Smooth muscle cell (in vitro differentiated cells): Measurements from ENCODE around the gene MATN4. TPM values are rescaled to one million over a fixed set of nuclear protein-coding genes. Genes with fewer than 3 reads are reported as not detected.

Experiments
- DNase-seq: peaks from one replicate; lab custom pipeline; 2025; ENCODE audit not compliant: unreplicated experiment; lab: John Stamatoyannopoulos, UW
- H2AFZ ChIP-seq: fragments of 200-600 bp; sonication (generic); 2 replicates; pipeline ENCODE4 v1.6.0; 2016; ENCODE audit warnings: antibody characterized with exemption, low read depth, mild to moderate bottlenecking
- H3F3A ChIP-seq: fragments of 200-600 bp; sonication (generic); 2 replicates; pipeline ENCODE4 v1.6.0; 2017; ENCODE audit warnings: antibody characterized with exemption, low read depth
- H3K27ac ChIP-seq: fragments of 200-600 bp; sonication (generic); 2 replicates; pipeline ENCODE4 v1.5.1; 2016; ENCODE audit warnings: low read depth, mild to moderate bottlenecking
- H3K27me3 ChIP-seq: fragments of 200-600 bp; sonication (generic); 2 replicates; pipeline ENCODE4 v1.6.1; 2016; ENCODE audit warnings: low read depth, mild to moderate bottlenecking
- H3K36me3 ChIP-seq: fragments of 200-600 bp; sonication (generic); 2 replicates; pipeline ENCODE4 v1.5.1; 2016; ENCODE audit warnings: low read depth
- H3K4me1 ChIP-seq: fragments of 200-600 bp; sonication (generic); 2 replicates; pipeline ENCODE4 v1.5.1; 2016; ENCODE audit warnings: low read depth
- H3K4me2 ChIP-seq: fragments of 200-600 bp; sonication (generic); 2 replicates; pipeline ENCODE4 v1.6.0; 2016; ENCODE audit warnings: mild to moderate bottlenecking
- H3K4me3 ChIP-seq: fragments of 200-600 bp; sonication (generic); 2 replicates; pipeline ENCODE4 v1.5.1; 2016; ENCODE audit warnings: mild to moderate bottlenecking
- H3K79me2 ChIP-seq: fragments of 200-600 bp; sonication (generic); 2 replicates; pipeline ENCODE4 v1.6.0; 2016; ENCODE audit warnings: low read depth, mild to moderate bottlenecking
- H3K9ac ChIP-seq: fragments of 200-600 bp; sonication (generic); 2 replicates; pipeline ENCODE4 v1.6.0; 2016; ENCODE audit warnings: low read depth
- H3K9me3 ChIP-seq: fragments of 200-600 bp; sonication (generic); replicated peaks from 2 replicates; pipeline ENCODE4 v1.5.1; 2016; ENCODE audit warnings: low read depth
- H4K20me1 ChIP-seq: fragments of 200-600 bp; sonication (generic); 2 replicates; pipeline ENCODE4 v1.6.0; 2016; ENCODE audit warnings: low read depth
- whole genome bisulfite sequencing: methylation state at CpG from one replicate; pipeline ENCODE4 v1.1.7; 2016; ENCODE audit warnings: low lambda C conversion rate; 5-methylcytosine and 5-hydroxymethylcytosine counted together
- polyA plus RNA-seq: library from polyadenylated mRNA; unstranded; fragments of >200 nt; fragmentation: Nextera tagmentation; extraction: Ambion mirVana; gene quantifications from 2 replicates; pipeline ENCODE4 v1.2.1, GENCODE V29; 2016
- total RNA-seq: library from RNA; depleted of rRNA; stranded (reverse); fragments of >200 nt; gene quantifications from 2 replicates; pipeline ENCODE4 v1.2.3, GENCODE V29; 2014
- TF ChIP-seq, protein P1 (sequence below): fragments of 200-600 bp; sonication (generic); IDR thresholded peaks from 2 replicates; pipeline ENCODE4 v1.5.1; 2017; ENCODE audit warnings: borderline replicate concordance, mild to moderate bottlenecking, antibody characterized with exemption; ENCODE audit not compliant: insufficient read depth, poor library complexity, severe bottlenecking

The MATN4 gene
- total and polyA plus RNA-seq, 2 experiments from 2014 or later = not detected

DNA sequence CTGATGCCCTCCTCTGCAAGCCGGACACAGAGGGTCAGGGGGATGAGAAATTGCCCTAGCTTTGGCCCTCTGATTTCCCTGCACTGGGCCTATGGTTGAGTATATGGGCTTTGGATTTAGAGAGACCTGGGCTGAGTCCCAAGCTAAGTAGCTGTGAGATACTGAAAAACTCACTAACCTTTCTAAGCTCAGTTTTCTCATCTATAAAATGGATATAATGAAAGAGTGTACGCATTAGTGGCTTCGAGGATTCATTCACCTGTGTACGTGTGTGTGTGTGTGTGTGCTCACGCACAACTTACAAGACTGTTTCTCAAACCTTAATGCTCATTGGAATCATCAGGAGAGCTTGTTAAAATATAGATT, 14.1 kb downstream of the MATN4 start:
- 76% methylated on average over 5 of the region's 5 CpGs for WGBS
- peak overlapping the region; percentile 61 for H3K4me3 ChIP-seq
- H3K4me1 ChIP-seq = no peaks in the 10 kb centered on the region
- H3K79me2 ChIP-seq = no peaks in the 10 kb centered on the region
- TF ChIP-seq, protein P1, sequence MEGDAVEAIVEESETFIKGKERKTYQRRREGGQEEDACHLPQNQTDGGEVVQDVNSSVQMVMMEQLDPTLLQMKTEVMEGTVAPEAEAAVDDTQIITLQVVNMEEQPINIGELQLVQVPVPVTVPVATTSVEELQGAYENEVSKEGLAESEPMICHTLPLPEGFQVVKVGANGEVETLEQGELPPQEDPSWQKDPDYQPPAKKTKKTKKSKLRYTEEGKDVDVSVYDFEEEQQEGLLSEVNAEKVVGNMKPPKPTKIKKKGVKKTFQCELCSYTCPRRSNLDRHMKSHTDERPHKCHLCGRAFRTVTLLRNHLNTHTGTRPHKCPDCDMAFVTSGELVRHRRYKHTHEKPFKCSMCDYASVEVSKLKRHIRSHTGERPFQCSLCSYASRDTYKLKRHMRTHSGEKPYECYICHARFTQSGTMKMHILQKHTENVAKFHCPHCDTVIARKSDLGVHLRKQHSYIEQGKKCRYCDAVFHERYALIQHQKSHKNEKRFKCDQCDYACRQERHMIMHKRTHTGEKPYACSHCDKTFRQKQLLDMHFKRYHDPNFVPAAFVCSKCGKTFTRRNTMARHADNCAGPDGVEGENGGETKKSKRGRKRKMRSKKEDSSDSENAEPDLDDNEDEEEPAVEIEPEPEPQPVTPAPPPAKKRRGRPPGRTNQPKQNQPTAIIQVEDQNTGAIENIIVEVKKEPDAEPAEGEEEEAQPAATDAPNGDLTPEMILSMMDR = no peak
- H3K4me2 ChIP-seq = peak overlapping the region; percentile 89
- DNase-seq = no peak
- H3K9me3 ChIP-seq = no peaks in the 10 kb centered on the region
- peaks cover 3% of the 10 kb centered on the region for H3F3A ChIP-seq
- H3K36me3 ChIP-seq = no peaks in the 10 kb centered on the region
- no peak overlapping the region for H3K27ac ChIP-seq
- H3K27me3 ChIP-seq = no peaks in the 10 kb centered on the region
- no peak overlapping the region for H3K9ac ChIP-seq
- no peak overlapping the region for H2AFZ ChIP-seq
- no peaks in the 10 kb centered on the region for H4K20me1 ChIP-seq

DNA sequence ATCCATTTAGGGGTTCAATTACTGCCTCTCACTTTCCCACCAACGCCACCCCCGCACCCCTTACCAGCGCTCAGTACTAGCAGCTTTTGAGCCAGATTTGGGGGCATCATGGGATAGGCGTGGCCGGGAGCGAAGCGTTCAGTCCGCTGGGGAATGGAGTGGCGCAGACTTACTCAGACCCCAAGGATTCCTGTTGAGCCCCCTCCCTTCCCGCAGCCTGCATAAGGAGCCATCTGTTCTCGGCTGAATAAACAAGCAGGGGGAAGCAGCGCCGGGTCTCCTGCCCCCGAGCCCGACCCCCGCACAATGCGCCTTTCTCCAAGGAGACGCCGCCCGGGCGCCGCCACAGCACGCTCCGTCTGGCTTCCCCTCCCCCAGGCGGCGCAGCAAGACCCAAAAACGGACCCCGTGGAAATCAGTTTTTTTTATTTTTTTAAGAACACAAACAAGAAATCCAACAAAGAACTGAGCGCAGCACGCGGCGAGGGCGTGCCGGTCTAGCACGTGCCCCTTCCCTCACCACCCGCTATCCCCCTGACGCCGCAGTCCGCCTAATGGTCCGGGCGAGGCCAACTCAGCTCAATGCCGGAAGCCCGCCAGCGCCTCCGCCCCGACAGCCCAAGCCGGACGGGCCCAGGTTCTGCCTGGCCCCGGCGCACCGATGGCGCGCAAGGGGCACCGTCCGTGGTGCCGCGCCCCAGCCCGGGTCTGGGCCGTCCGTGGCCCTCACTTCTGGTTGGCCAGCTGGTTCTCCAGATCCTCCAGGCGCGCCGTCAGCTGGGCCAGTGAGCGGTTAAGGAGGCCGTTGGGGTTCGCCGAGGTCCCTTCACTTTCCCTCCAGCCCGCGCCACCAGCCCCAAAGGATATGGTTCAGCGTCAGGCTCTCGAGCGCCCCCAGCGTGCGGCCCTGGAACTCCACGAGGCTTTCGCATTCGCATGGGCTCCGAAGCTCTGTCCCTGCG, 14.8 kb downstream of the MATN4 start:
- 6% methylated on average over 79 of the region's 79 CpGs for WGBS
- Histone ChIP-seq H3K9me3 (no peaks in the 10 kb centered on the region), H3K4me2 (peak overlapping the region; percentile 89)

DNA sequence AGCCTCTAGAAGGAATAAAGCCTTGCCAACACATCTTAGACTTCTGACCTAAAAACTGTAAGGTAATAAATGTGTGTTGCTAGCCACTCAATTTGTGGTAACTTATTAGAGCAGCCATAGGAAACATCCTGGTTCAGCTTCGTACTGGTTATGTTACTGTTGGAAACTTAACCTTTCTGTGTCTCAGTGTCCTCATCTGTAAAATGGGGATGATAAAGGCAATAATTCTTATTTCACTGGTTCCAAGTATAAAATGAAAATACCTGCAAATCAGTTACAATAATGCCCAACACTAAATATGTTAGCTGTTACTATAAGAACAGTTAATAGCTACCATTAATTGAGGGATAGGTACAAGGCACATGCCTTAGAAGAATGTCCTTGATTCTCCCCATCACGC, 15.8 kb downstream of the MATN4 start:
- no peaks in the 10 kb centered on the region for H3K9me3 ChIP-seq
- no peak for DNase-seq
- H3K4me2 ChIP-seq = no peak overlapping the region
- H3K4me1 ChIP-seq = no peaks in the 10 kb centered on the region
- no peak overlapping the region for H3K27ac ChIP-seq
- TF ChIP-seq, protein P1 = no peak
- H3K27me3 ChIP-seq = peaks cover 2% of the 10 kb centered on the region
- no peak overlapping the region for H3K4me3 ChIP-seq
- no peaks in the 10 kb centered on the region for H4K20me1 ChIP-seq
- no peak overlapping the region for H2AFZ ChIP-seq
- no peaks in the 10 kb centered on the region for H3K79me2 ChIP-seq
- H3K36me3 ChIP-seq = no peaks in the 10 kb centered on the region
- no peak overlapping the region for H3K9ac ChIP-seq
- 98% methylated on average over 2 of the region's 2 CpGs for WGBS
- peaks cover 3% of the 10 kb centered on the region for H3F3A ChIP-seq

More for the DNA sequence above, 14.8 kb downstream of the MATN4 start:
- no peak overlapping the region for H3K27ac ChIP-seq
- no peaks in the 10 kb centered on the region for H3K4me1 ChIP-seq
- H3K9ac ChIP-seq = no peak overlapping the region
- no peaks in the 10 kb centered on the region for H3K79me2 ChIP-seq
- no peaks in the 10 kb centered on the region for H4K20me1 ChIP-seq
- H3K27me3 ChIP-seq = no peaks in the 10 kb centered on the region
- no peaks in the 10 kb centered on the region for H3K36me3 ChIP-seq
- H3K4me3 ChIP-seq = peak overlapping the region; percentile 61
- H2AFZ ChIP-seq = peak overlapping the region; percentile 86
- peaks cover 3% of the 10 kb centered on the region for H3F3A ChIP-seq
- peak; percentile 61 for DNase-seq
- TF ChIP-seq, protein P1 = peak; percentile 92
